HG03045 (cell line): ENCODE data around the gene CHST6.
"Not testable (repeated sequence)": the region's sequence is repeated elsewhere in the genome, so short reads cannot be mapped to it uniquely, and the experiment has no call there.

Experiments
- ATAC-seq: cut with Tn5 transposase; IDR thresholded peaks from one replicate; pipeline ENCODE4 v1.9.1; 2021; ENCODE audit warnings: mild to moderate bottlenecking, moderate library complexity; ENCODE audit not compliant: unreplicated experiment

CHST6 gene

DNA sequence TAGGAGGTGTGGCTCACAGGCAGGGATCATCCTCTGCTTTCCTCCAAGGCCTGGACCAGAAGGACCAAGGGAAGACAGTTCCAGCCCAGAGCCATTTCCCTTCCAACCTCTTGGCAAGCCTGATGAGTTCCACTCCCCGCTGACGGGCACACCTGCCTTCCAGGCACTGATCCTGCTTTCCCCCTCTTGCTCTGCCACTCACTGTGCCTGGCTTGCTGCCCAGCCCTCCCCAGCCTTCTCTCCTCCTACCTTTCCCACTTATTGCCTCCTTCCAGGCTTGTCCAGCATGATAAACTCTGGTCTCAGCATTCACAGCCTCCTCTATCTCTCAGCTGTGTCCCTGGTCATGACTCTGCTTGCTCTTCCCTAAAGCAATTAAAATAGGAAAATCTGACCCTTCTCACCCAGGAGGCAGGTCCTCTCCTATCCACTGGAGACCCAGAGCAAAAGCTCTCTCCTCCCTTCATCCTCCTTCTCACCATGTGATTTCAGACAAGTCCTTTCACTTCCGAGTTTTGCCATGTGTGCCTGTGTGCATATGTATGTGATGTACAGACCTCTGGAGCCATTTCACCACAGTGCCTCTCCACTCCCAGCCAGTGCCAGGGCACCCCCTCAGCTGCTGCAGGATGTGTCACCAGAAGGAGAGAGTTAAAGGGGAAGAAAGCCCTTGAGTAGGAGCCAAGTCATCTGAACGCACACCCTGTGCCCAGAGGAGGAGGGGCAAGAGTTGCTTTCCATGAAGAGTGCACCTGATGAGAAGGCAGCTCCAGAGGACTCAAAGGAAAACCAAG lies 17.4 kb downstream of the CHST6 start:
- ATAC-seq: no peak

DNA sequence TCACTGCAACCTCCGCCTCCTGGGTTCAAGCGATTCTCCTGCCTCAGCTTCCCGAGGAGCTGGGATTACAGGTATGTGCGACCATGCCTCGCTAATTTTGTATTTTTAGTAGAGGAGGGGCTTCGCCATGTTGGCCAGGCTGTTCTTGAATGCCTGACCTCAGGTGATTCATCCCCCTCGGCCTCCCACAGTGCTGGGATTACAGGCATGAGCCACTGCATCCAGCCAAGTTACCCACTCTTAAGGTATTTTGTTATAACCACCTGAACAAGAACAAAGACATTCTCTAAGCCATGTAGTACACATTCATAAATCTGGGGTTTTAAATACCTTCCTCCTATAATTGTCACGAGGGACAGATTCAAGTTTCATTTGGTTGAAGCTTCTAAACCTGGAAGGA lies 18.4 kb downstream of the CHST6 start:
- ATAC-seq: no peak

GRCh38 chr16:75475420-75475847 lies 19.8 kb downstream of the CHST6 start:
- ATAC-seq: no peak

DNA sequence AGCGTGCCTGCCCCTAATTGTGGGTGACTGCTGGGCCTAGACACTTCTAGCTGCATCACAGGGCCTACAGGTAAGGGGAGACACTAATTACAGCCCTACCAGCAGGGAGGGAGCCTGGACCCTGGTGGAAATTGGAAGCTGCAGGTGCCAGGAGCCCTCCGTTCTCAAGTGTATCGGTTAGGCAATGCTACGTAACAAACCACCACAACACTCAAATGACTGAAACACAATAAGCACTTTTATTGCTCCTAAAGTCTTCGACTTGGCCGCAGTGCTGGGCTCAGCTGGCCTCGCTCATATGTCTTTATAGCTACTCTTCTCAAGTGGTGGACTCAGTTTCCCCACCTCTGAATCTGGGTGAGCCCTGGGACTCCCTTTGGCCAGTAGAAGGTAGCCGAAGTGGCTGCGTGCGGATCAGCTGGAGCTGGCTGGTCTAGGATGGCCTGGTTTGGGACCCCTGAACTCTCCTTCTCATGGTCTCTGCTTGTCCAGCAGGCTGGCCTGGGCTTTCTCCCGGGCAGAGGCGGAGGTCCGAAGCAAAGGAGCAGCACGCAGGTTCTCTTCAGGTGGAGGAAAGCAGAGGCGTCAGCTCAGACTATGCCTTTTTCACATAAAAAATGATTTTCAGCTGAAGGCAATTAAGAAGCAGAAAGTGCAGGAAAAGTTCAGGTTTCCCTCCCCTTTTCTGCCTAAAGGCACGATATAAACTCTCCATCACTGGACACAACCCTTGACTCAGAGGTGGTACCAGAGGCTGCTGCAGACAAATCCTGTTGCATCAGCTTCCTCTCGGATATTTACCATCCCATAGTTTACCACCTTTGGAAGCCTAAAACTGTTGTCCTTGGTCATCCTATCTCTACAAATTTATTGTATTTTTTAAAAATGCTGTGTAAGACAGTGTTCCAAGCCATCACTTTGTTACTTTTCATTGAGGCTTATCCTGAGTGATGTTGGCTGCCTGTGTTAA lies 22.0 kb downstream of the CHST6 start:
- ATAC-seq: no peak

DNA sequence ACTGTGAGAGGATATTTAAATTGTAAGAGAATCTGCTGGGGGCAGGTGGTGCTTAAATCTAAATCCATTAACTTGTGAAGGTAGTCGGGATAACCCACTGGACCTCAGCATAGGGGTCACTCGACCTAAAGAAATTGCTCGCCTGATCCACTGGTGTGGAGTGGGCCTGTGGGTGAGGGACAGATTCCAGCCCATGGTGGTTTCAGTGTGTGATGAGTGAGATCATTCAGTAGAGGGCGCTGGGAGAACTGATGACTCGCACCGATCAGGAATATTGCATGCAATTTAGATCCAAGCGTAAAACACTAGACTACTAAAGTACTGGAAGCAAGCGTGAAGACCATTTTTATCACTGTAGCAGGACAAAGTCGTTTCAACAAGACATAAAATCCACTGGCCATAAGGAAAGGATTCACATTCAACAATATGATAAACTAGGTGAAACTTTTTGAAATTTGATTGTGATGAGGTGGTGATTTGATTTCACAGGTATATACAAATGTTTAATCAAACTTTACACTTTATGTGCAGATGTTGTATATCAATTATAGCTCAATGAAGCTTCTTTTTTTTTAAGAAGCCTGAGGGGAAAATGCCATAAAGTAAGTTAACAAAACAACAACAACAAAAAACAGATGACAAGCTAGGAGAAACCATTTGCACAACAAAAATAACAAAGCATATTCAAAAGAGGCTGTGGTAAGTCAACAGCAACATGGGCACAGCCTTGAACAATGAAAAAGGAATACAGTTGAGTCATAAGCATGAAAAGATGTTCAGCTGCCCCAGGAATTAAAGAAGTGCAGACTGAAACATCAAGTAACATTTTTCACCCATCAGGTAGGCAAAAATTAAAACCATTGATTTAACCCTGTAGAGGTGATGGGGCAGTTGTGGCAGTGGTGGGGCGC lies 23.3 kb downstream of the CHST6 start:
- ATAC-seq: peak; percentile 58

GRCh38 chr16:75466760-75467159 lies 28.5 kb downstream of the CHST6 start:
- no peak for ATAC-seq

DNA sequence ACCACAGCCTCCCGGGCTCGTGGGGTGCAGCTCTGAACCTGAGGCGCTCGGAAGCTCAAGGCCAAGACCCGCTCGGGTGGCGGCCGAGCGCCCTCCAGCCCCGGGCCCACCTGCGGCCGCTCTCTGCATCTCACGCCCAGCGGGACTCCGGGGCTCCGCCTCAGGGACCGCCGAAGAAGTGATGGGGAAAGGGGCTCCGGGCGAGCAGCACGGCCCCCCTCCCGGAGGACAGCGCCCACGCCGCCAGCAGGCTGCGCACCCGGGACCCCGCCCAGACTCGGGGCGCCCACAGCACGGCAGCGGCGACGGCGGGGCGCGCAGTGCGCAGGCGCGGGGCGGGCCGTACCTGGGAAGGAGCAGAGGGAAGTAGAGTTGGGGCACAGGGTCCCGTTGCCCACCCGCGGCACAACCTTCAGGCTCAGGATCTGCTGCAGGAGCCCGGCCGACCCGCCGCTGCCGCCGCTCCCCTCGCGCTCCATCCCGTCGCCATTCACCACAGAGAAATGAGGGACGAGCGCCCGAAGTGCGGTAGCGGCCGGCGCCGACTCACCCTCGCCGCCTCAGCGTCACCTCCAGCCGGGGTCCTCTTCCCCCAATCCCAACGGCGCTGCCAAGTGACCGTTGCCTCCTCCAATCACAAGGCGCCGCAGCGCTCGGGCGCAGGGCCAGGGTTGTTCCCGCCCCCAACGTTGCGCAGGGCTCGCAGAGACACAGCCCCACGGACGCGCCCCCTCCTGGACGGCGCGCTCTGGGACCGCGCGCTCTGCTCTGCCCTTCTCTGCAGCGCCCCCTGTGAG lies 30.9 kb downstream of the CHST6 start, which contains the start of gene TMEM170A:
TSS of gene TMEM170A (minus strand) at position 568 of the 797 bp plus-strand sequence. CDS start at position 479, 89 bp downstream.
- ATAC-seq: peak; percentile 94

DNA sequence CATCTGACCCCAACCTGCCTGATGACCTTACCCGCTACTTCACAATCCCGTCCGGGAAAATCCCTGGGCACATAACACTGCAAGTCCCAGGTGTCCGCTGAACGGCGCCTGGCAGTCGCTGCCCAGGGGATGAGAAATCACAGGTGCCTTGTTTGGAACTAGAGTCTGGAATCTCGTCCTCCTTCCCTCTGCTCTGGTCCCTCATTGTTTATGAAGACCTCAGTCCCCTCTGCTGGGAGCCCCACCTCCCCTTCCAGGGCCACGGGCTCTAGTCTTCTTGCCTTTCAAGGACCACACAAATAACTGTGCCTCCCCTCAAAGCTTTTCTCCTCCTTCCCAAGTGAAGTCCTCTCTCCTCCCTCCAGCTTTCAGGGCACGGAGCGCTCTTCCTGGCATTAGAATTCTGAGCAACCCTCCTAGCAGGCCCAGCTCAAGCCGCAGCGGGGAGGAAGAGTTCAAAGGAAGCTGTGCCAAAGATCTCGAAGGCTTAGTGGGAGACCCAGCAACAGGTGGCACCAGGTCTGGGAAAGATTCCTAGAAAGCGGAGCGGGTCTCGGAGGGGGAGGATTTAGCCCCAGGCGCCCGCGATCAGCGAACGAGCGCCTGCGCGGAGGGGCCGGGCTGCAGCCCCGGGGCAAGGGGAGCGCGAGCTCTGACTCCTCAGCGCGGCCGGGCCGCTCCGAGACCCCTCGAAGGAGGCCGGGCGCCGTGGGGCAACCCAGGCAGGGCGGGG lies 31.7 kb downstream of the CHST6 start:
- peak; percentile 25 for ATAC-seq

- no peak for ATAC-seq
These were observed 32.4 kb downstream of the CHST6 start for GRCh38 chr16:75462806-75463205.

DNA sequence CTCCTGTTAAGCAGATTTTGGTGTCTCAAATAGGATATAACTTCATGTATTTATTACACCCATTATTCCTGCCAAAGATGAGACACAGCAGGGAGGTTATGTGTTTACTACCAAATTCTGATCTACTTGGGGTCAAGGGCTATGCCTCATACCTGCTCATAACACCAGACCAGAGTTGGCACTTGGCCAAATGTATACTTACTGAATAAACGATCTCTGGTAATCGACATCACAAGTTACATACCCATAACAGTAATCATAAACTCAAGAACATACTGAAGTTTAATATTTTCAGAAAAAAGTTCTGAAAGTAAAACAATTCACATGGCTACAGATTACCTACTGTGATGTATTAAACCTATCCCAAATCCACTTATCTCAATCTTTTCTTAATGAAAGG lies 33.7 kb downstream of the CHST6 start:
- ATAC-seq: no peak

DNA sequence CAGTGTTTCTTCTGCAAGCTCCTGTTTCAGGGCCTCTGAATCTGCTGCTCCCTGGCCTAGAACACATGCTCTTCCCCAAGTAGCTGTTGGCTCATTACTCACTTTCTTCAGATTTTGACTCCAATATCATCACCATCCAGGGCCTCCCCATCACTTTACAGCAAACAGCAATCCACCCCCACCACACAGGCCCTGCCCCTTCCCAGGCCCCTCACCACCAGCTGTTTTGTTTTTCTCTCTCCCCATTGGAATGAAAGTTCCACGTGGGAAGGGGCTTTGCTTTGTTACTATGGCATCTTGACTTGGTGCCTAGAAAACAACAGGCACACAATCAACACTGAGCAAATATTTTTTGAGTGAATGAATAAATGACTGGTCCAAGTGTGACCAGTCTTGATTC lies 34.8 kb downstream of the CHST6 start:
- no peak for ATAC-seq

- no peak for ATAC-seq
These were observed 35.5 kb downstream of the CHST6 start for GRCh38 chr16:75459691-75460090.

DNA sequence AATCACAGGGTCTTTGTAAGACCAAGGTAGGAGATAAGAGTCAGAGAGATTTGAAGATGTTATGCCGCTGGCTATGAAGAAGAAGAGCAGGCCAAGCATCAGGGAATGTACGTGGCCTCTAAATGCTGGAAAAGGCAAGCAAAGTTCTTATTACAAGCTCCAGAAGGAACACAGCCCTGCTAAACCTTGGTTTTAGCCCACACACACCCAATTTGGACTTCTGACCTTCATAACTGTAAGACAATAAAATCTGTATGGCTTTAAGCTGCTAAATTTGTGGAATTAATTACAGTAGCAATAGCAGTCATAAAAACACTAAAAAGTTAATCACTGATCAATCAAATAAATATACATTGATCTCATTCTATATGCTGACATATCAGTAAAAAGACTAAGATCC lies 36.8 kb downstream of the CHST6 start:
- no peak for ATAC-seq

DNA sequence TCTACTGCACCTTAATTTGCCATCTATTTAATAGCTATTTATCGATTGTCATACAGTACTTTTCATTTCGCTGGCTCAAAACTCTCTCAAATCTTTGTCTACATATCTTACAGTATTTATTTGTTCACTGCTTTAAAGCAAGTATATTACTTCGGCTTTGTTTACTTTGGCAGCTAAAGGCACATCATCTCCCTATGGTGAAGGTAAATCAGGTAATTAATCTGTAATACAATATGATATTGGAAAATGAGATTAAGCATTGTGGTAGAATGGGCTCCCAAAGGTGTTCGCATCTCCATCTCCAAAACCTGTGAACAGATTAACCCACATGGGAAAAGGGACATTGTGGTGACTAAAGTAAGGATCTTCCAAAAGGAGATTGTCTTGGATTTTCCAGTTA lies 37.2 kb downstream of the CHST6 start:
- no peak for ATAC-seq

GRCh38 chr16:75457485-75458021 lies 37.7 kb downstream of the CHST6 start:
- no peak for ATAC-seq

DNA sequence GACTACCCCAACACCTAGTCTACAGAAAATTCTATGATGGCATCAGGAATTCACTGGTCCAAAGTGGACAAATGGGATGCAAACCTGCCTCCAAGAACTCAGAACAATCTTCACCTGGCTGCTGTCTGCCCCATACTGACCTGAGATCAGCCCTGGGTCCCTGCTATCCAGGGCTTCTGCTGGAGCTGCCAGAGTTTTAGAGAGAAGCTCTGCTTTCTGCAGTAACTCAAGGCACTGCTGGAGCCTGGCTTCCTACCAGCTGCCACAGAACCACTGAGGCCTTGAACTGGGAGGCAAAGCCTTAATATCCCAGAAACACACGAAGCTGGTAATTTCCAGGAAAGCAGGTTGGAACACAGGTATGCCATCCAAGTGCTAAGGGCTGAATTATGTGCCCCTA lies 38.3 kb downstream of the CHST6 start:
- ATAC-seq: no peak

GRCh38 chr16:75456486-75456885 lies 38.8 kb downstream of the CHST6 start:
- ATAC-seq: not testable (repeated sequence)

DNA sequence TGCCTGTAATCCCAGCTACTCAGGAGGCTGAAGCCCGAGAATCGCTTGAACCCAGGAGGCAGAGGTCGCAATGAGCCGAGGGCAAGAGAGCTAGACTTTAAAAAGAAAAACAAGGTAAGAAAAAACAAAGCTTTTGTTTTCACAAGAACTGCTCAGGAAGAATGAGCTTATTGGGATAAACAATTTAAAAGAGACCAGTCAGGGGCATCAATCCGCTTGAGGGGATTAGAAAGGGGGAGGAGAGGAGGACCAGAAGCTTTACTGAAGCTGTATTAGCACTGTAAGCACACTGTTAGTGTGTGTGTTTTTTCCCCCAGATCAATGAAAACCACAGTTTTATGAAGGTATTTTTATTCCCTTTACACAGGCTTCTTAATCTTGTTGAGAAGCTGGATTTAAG lies 39.6 kb downstream of the CHST6 start:
- ATAC-seq: no peak
